PC-3 (cell line): ENCODE data around the gene ZNF396. TPM values are rescaled to one million over a fixed set of nuclear protein-coding genes. Genes with fewer than 3 reads are reported as not detected.

Experiments used
- ATAC-seq: fragments of 200-7000 bp; cut with Tn5 transposase; 2 replicates; pipeline ENCODE4 v1.9.1; 2020; ENCODE audit warnings: mild to moderate bottlenecking, moderate library complexity
- BruUV-seq: library from RNA; stranded (reverse); fragments of 400-500 nt; replicated peaks from 2 replicates; lab custom pipeline; 2021; lab: Mats Ljungman, UMichigan
- CTCF ChIA-PET: fragments of 300-600 bp; sonication (Branson Sonifier 250); formaldehyde crosslinking; loops from one replicate; lab custom pipeline; 2022; ENCODE audit warnings: antibody characterized with exemption; lab: Charles Lee
- POLR2A ChIA-PET: fragments of 300-600 bp; sonication (Branson Sonifier 250); formaldehyde crosslinking; loops from one replicate; lab custom pipeline; 2022; ENCODE audit warnings: antibody characterized with exemption; ENCODE audit not compliant: unreplicated experiment; lab: Charles Lee
- DNase-seq: peaks from one replicate; pipeline ENCODE4 v3.0.0-alpha.2; 2015
- H2AFZ ChIP-seq: fragments of 300-600 bp; sonication (generic); 2 replicates; pipeline ENCODE4 v1.6.0; 2016; ENCODE audit warnings: antibody characterized with exemption, low read length
- H3F3A ChIP-seq: fragments of 300-600 bp; sonication (generic); one replicate; pipeline ENCODE4 v1.6.0; 2017; ENCODE audit warnings: antibody characterized with exemption, low read length, control low read depth, mild to moderate bottlenecking; ENCODE audit not compliant: unreplicated experiment
- H3K27ac ChIP-seq: fragments of 300-600 bp; sonication (generic); 2 replicates; pipeline ENCODE4 v1.5.1; 2016; ENCODE audit warnings: mild to moderate bottlenecking, low read length
- H3K27me3 ChIP-seq: fragments of 300-600 bp; sonication (generic); 2 replicates; pipeline ENCODE4 v1.6.1; 2016; ENCODE audit warnings: low read length, mixed read lengths
- H3K36me3 ChIP-seq: fragments of 300-600 bp; sonication (generic); 2 replicates; pipeline ENCODE4 v1.6.1; 2016; ENCODE audit warnings: low read depth, mixed run types, low read length, mixed read lengths
- H3K4me1 ChIP-seq: fragments of 300-600 bp; sonication (generic); 2 replicates; pipeline ENCODE4 v1.5.1; 2016; ENCODE audit warnings: low read length; ENCODE audit not compliant: insufficient read depth
- H3K4me2 ChIP-seq: fragments of 300-600 bp; sonication (generic); 2 replicates; pipeline ENCODE4 v1.6.0; 2016; ENCODE audit warnings: low read length
- H3K4me3 ChIP-seq: fragments of 300-600 bp; sonication (generic); 2 replicates; pipeline ENCODE4 v1.5.1; 2016; ENCODE audit warnings: mild to moderate bottlenecking, low read length, mixed read lengths
- H3K79me2 ChIP-seq: fragments of 300-600 bp; sonication (generic); 2 replicates; pipeline ENCODE4 v1.6.1; 2017; ENCODE audit warnings: low read length, mixed read lengths
- H3K9ac ChIP-seq: fragments of 300-600 bp; sonication (generic); 2 replicates; pipeline ENCODE4 v1.6.0; 2016; ENCODE audit warnings: mild to moderate bottlenecking, low read length
- H3K9me2 ChIP-seq: fragments of 300-600 bp; sonication (generic); replicated peaks from 2 replicates; pipeline ENCODE4 v1.6.1; 2016; ENCODE audit warnings: mixed run types, low read length, mixed read lengths
- H3K9me3 ChIP-seq: fragments of 300-600 bp; sonication (generic); 2 replicates; pipeline ENCODE4 v1.6.1; 2016; ENCODE audit warnings: low read length, mixed read lengths
- H4K20me1 ChIP-seq: fragments of 300-600 bp; sonication (generic); 2 replicates; pipeline ENCODE4 v1.6.1; 2016; ENCODE audit warnings: low read length, mixed read lengths
- CTCF ChIP-seq: fragments of 300-600 bp; sonication (generic); conservative IDR thresholded peaks from 2 replicates; pipeline ENCODE4 v1.5.1; 2017; ENCODE audit warnings: antibody characterized with exemption, low read depth, mild to moderate bottlenecking, low read length
- EZH2 ChIP-seq: fragments of 300-600 bp; sonication (generic); IDR thresholded peaks from one replicate; pipeline ENCODE4 v1.6.1; 2017; ENCODE audit warnings: antibody characterized with exemption, mild to moderate bottlenecking, low read length; ENCODE audit not compliant: unreplicated experiment
- EZH2phosphoT487 ChIP-seq: fragments of 300-600 bp; sonication (generic); IDR thresholded peaks from 2 replicates; pipeline ENCODE4 v1.6.1; 2018; ENCODE audit warnings: mild to moderate bottlenecking, antibody characterized with exemption, low read length, borderline replicate concordance
- intact Hi-C: fragments of 100-400 bp; cut with micrococcal nuclease; formaldehyde crosslinking; loops from 2 replicates; pipeline ENCODE4 v1.9.0; 2023
- total RNA-seq: library from RNA; depleted of rRNA; stranded (reverse); fragments of >200 nt; gene quantifications from 2 replicates; pipeline ENCODE4 v1.2.3, GENCODE V29; 2014

Gene ZNF396
- total RNA-seq, 1 experiment from 2014 or later: 0.95 TPM

- DNase-seq (no peak), ATAC-seq (no peak)
- Histone ChIP-seq H3K79me2 (no peaks in the 10 kb centered on the region), H3K27ac (no peak overlapping the region), H2AFZ (no peak overlapping the region), H3K4me2 (no peak overlapping the region), H3K4me1 (no peaks in the 10 kb centered on the region), H3K9me2 (no peaks in the 10 kb centered on the region), H3K27me3 (no peaks in the 10 kb centered on the region), H4K20me1 (no peaks in the 10 kb centered on the region), H3K9me3 (no peaks in the 10 kb centered on the region), H3K4me3 (no peak overlapping the region), H3K36me3 (peaks cover under 1% of the 10 kb centered on the region; the same call in 1 of the 2 replicates), H3K9ac (no peak overlapping the region), H3F3A (no peaks in the 10 kb centered on the region)
- intact Hi-C loops: no loop called here
- BruUV-seq: no TSS peak
- CTCF ChIA-PET: no interaction called here
- POLR2A ChIA-PET: no interaction called here
- TF ChIP-seq EZH2phosphoT487 (no peak), EZH2 (no peak), CTCF (no peak)
These were observed 48.3 kb downstream of the ZNF396 start for GRCh38 chr18:35328868-35329267.

- DNase-seq (no peak), ATAC-seq (no peak)
- H3K27ac ChIP-seq: no peak overlapping the region
- H3K9me3 ChIP-seq: no peaks in the 10 kb centered on the region
- no peaks in the 10 kb centered on the region for H3K79me2 ChIP-seq
- POLR2A ChIA-PET: no interaction called here
- H3K9me2 ChIP-seq: no peaks in the 10 kb centered on the region
- no peak for TF ChIP-seq EZH2phosphoT487
- TF ChIP-seq CTCF: no peak
- CTCF ChIA-PET: no interaction called here
- no peaks in the 10 kb centered on the region for H4K20me1 ChIP-seq
- H3K36me3 ChIP-seq: no peaks in the 10 kb centered on the region
- H3K9ac ChIP-seq: no peak overlapping the region
- H3K4me1 ChIP-seq: no peaks in the 10 kb centered on the region
- no TSS peak for BruUV-seq
- H2AFZ ChIP-seq: no peak overlapping the region
- no peak overlapping the region for H3K4me2 ChIP-seq
- H3K27me3 ChIP-seq: no peaks in the 10 kb centered on the region
- no peaks in the 10 kb centered on the region for H3F3A ChIP-seq
- intact Hi-C loops: no loop called here
- no peak overlapping the region for H3K4me3 ChIP-seq
These were observed 50.3 kb downstream of the ZNF396 start for GRCh38 chr18:35326695-35327387.

GRCh38 chr18:35324926-35325655, 52.0 kb downstream of the ZNF396 start:
- Histone ChIP-seq H3K9ac (no peak overlapping the region), H3K79me2 (no peaks in the 10 kb centered on the region), H3K36me3 (no peaks in the 10 kb centered on the region), H2AFZ (no peak overlapping the region), H3K4me3 (no peak overlapping the region), H3K4me1 (no peaks in the 10 kb centered on the region), H3K27me3 (no peaks in the 10 kb centered on the region), H3K9me2 (no peaks in the 10 kb centered on the region), H3F3A (no peaks in the 10 kb centered on the region), H3K9me3 (no peaks in the 10 kb centered on the region), H3K4me2 (no peak overlapping the region), H4K20me1 (no peaks in the 10 kb centered on the region), H3K27ac (no peak overlapping the region)
- DNase-seq (no peak), ATAC-seq (no peak)
- TF ChIP-seq CTCF (no peak), EZH2 (no peak), EZH2phosphoT487 (no peak)
- intact Hi-C loops: no loop called here
- ChIA-PET POLR2A (no interaction called here), CTCF (no interaction called here)
- BruUV-seq: no TSS peak
